NCI-H128 (cell line): ENCODE data around the gene IQCF6.
"Not testable (repeated sequence)": the region's sequence is repeated elsewhere in the genome, so short reads cannot be mapped to it uniquely, and the experiment has no call there.

ENCODE experiments used
- DNase-seq: peaks from one replicate; lab custom pipeline; 2025; ENCODE audit not compliant: unreplicated experiment; lab: John Stamatoyannopoulos, UW

IQCF6 gene

GRCh38 chr3:51773529-51774056 lies 5.4 kb downstream of the IQCF6 start:
- no peak for DNase-seq

GRCh38 chr3:51759203-51759602 lies 19.8 kb downstream of the IQCF6 start:
- DNase-seq = no peak

- DNase-seq = not testable (repeated sequence)
Observed at GRCh38 chr3:51753763-51754750, 25.0 kb downstream of the IQCF6 start.

- no peak for DNase-seq
Observed at GRCh38 chr3:51751287-51751686, 27.8 kb downstream of the IQCF6 start.

GRCh38 chr3:51750878-51751277 lies 28.2 kb downstream of the IQCF6 start:
- no peak for DNase-seq

- no peak for DNase-seq
Observed at GRCh38 chr3:51748327-51748726, 30.7 kb downstream of the IQCF6 start.

GRCh38 chr3:51747840-51748239 lies 31.2 kb downstream of the IQCF6 start:
- no peak for DNase-seq

GRCh38 chr3:51742978-51743377 lies 36.1 kb downstream of the IQCF6 start:
- DNase-seq = not testable (repeated sequence)

GRCh38 chr3:51742320-51742719 lies 36.7 kb downstream of the IQCF6 start:
- not testable (repeated sequence) for DNase-seq

- DNase-seq = no peak
Observed at GRCh38 chr3:51739110-51739509, 39.9 kb downstream of the IQCF6 start.

- DNase-seq = no peak
Observed at GRCh38 chr3:51735950-51736349, 43.1 kb downstream of the IQCF6 start.

GRCh38 chr3:51735039-51735438 lies 44.0 kb downstream of the IQCF6 start:
- no peak for DNase-seq

GRCh38 chr3:51734572-51734907 lies 44.5 kb downstream of the IQCF6 start:
- DNase-seq = no peak

- no peak for DNase-seq
Observed at GRCh38 chr3:51733859-51734571, 45.0 kb downstream of the IQCF6 start.

GRCh38 chr3:51729042-51729633 lies 49.9 kb downstream of the IQCF6 start:
- no peak for DNase-seq
